ENCODE results near the gene POLR1A. TPM values are rescaled to one million over a fixed set of nuclear protein-coding genes. Genes with fewer than 3 reads are reported as not detected.

The POLR1A gene
- total and polyA plus RNA-seq, 12 donors: 3.9 to 25.8 (median 20.8) TPM

GRCh38 chr2:85983766-85984165, 121.9 kb downstream of the POLR1A start:
- no peak for ATAC-seq
- no peaks in the 10 kb centered on the region for H3K9me3 ChIP-seq
- no peak for DNase-seq
- peaks cover 0 to 17% (median 8%) of the 10 kb centered on the region in 9 donors for H3K4me1 ChIP-seq
- H3K27ac ChIP-seq: no peak overlapping the region
- intact Hi-C loops (cut with DNase I): no loop called here
- WGBS, 2 donors: 95 to 97% methylated on average over 6 of the region's 6 CpGs
- H3K27me3 ChIP-seq: peaks cover 0 to 51% (median 25%) of the 10 kb centered on the region in 7 donors
- no peaks in the 10 kb centered on the region for H3K36me3 ChIP-seq
- TF ChIP-seq, protein P1, sequence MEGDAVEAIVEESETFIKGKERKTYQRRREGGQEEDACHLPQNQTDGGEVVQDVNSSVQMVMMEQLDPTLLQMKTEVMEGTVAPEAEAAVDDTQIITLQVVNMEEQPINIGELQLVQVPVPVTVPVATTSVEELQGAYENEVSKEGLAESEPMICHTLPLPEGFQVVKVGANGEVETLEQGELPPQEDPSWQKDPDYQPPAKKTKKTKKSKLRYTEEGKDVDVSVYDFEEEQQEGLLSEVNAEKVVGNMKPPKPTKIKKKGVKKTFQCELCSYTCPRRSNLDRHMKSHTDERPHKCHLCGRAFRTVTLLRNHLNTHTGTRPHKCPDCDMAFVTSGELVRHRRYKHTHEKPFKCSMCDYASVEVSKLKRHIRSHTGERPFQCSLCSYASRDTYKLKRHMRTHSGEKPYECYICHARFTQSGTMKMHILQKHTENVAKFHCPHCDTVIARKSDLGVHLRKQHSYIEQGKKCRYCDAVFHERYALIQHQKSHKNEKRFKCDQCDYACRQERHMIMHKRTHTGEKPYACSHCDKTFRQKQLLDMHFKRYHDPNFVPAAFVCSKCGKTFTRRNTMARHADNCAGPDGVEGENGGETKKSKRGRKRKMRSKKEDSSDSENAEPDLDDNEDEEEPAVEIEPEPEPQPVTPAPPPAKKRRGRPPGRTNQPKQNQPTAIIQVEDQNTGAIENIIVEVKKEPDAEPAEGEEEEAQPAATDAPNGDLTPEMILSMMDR (IDR thresholded peaks at IDR 0.05): no peak
- H3K4me3 ChIP-seq: no peak overlapping the region

- no peak overlapping the region for H3K4me3 ChIP-seq
- DNase-seq: no peak
- TF ChIP-seq, protein P1 (IDR thresholded peaks at IDR 0.05): no peak
- H3K9me3 ChIP-seq: no peaks in the 10 kb centered on the region
- H3K36me3 ChIP-seq: no peaks in the 10 kb centered on the region
- 87 to 95% methylated on average over 12 of the region's 12 CpGs for WGBS, 2 donors
- peaks cover 0 to 19% (median 13%) of the 10 kb centered on the region in 9 donors for H3K4me1 ChIP-seq
- no peak overlapping the region for H3K27ac ChIP-seq
- intact Hi-C loops (cut with DNase I): no loop called here
- no peak for ATAC-seq
- peaks cover 0 to 51% (median 22%) of the 10 kb centered on the region in 7 donors for H3K27me3 ChIP-seq
Observed at GRCh38 chr2:85981579-85982247, 124.0 kb downstream of the POLR1A start.

DNA sequence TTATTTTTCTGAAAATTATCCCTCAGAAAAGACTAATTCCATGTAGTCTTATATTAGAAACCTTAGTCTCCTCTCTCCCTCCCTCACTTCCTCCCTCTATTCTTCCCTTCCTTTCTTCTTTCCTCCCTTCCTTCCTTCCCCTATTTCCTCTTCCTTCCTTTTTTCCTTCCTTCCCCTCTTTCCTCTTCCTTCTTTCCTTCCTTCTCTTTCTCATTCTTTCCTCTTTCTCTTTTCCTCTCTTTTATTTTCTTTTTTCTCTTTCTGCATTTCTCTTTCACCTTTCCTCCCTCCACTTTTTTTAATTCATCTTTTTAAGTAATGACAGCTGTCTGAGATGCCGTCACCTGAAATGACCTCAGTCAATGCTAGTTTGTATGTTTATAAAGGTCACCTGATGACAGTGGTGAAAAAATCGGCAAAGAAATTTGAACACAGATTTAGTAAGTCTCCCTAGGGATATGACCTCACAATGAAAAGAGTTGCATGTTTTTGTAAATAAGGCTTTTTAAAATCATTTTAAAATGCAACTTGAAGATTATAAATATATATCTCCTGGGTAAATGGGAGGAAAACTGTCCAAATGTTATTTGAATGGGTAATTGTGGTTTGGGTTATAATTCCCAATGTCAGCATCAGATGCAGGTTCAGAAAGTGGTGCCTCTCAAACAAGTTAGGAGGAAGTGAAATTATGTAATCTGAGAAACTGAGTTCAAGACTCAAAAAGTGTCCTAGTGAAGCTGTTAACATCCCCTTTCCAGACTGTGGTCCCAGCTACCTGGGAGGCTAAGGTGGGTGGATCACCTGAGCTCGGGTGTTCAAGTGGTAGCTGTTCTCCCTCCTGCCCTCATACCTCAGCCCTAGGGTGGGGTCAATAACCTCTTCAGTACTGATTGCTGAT, 126.6 kb downstream of the POLR1A start:
- no peak overlapping the region for H3K27ac ChIP-seq
- H3K4me1 ChIP-seq: peaks cover 0 to 29% (median 21%) of the 10 kb centered on the region in 9 donors
- 60 to 66% methylated on average over 3 of the region's 3 CpGs for WGBS, 2 donors
- no peaks in the 10 kb centered on the region for H3K36me3 ChIP-seq
- peaks cover 0 to 44% (median 24%) of the 10 kb centered on the region in 7 donors for H3K27me3 ChIP-seq
- intact Hi-C loops (cut with DNase I): no loop called here
- TF ChIP-seq, protein P1 (IDR thresholded peaks at IDR 0.05): no peak
- ATAC-seq: no peak
- DNase-seq: no peak
- no peak overlapping the region for H3K4me3 ChIP-seq
- no peaks in the 10 kb centered on the region for H3K9me3 ChIP-seq

DNA sequence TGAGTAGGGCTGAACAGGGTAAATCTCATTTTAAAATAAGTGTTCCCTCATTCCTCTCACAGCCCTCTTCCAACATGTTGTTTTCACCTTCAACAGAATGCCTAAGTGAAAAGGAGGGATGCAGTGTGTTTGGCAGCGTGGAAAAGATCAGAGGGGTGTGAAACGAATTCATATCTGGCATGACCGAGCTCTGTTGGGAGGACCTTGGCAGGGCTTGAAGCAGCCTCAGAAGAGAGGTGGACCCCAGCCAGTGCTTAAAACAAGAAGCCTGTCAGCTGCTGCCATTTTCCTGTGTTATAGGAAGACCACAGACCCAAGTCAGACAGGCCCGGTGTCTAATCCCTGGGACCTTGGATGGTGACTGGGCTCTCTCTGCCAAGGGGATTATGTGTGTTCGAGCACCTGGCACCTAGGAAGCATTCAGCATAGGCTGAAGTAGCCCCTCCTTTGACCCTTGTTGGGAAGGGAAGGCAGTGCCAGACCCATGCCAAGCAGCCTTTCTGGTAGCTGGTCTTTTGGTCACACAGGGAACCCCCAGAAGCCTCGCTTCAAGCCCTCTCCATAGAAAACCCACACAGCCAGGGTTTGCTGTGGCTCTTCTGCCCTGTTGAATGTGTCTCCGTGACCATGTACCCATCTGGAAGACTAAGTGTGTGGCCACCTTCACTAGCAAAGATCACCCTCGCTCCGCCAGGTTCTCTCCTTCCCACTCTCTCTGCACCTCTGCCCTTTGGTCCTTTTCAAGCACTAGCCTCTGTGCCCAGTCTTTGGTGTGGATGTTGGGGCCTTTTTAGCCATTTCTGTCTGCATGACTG, 129.4 kb downstream of the POLR1A start:
- H3K27me3 ChIP-seq: peaks cover 0 to 41% (median 16%) of the 10 kb centered on the region in 7 donors
- no peaks in the 10 kb centered on the region for H3K36me3 ChIP-seq
- H3K27ac ChIP-seq: peak overlapping the region in 1 of 10 donors; percentile 13
- no peak overlapping the region for H3K4me3 ChIP-seq
- no peaks in the 10 kb centered on the region for H3K9me3 ChIP-seq
- DNase-seq (peak; percentile 22 to 30), ATAC-seq (peak; percentile 16 to 78 (median 56))
- TF ChIP-seq, protein P1 (IDR thresholded peaks at IDR 0.05): no peak
- peaks cover 0 to 29% (median 21%) of the 10 kb centered on the region in 9 donors for H3K4me1 ChIP-seq
- intact Hi-C loops (cut with DNase I): no loop called here
- 65 to 71% methylated on average over 9 of the region's 9 CpGs for WGBS, 2 donors
